ENCODE measurements around the gene GTF3C4.

GTF3C4 gene

GRCh38 chr9:132638240-132638639, 32.0 kb upstream of the GTF3C4 start:
- peaks cover 72% of the 10 kb centered on the region for H3K36me3 Mint-ChIP-seq (ENCODE audit: low read depth)
- no peaks in the 10 kb centered on the region for H3K4me1 Mint-ChIP-seq (ENCODE audit: low read depth)
- intact Hi-C loops (cut with micrococcal nuclease) = no loop called here
- no peaks in the 10 kb centered on the region for H3K9me3 Mint-ChIP-seq
- H3K4me3 Mint-ChIP-seq = no peak overlapping the region
- no peak overlapping the region for H3K27ac Mint-ChIP-seq
- H3K27me3 Mint-ChIP-seq = no peaks in the 10 kb centered on the region

- Mint-ChIP-seq H3K36me3 (ENCODE audit: low read depth) (peaks cover 79% of the 10 kb centered on the region), H3K27ac (no peak overlapping the region), H3K4me3 (no peak overlapping the region), H3K4me1 (ENCODE audit: low read depth) (no peaks in the 10 kb centered on the region), H3K9me3 (no peaks in the 10 kb centered on the region), H3K27me3 (no peaks in the 10 kb centered on the region)
- intact Hi-C loops (cut with micrococcal nuclease) = no loop called here
Observed at GRCh38 chr9:132639322-132639721, 30.9 kb upstream of the GTF3C4 start.

GRCh38 chr9:132641216-132641615, 29.0 kb upstream of the GTF3C4 start:
- H3K4me3 Mint-ChIP-seq = no peak overlapping the region
- H3K9me3 Mint-ChIP-seq = no peaks in the 10 kb centered on the region
- H3K27ac Mint-ChIP-seq = no peak overlapping the region
- no peaks in the 10 kb centered on the region for H3K27me3 Mint-ChIP-seq
- intact Hi-C loops (cut with micrococcal nuclease) = no loop called here
- no peaks in the 10 kb centered on the region for H3K4me1 Mint-ChIP-seq (ENCODE audit: low read depth)
- H3K36me3 Mint-ChIP-seq (ENCODE audit: low read depth) = peaks cover 92% of the 10 kb centered on the region

GRCh38 chr9:132644251-132644650, 26.0 kb upstream of the GTF3C4 start:
- H3K27me3 Mint-ChIP-seq = no peaks in the 10 kb centered on the region
- H3K36me3 Mint-ChIP-seq (ENCODE audit: low read depth) = peaks cover 94% of the 10 kb centered on the region
- no peak overlapping the region for H3K27ac Mint-ChIP-seq
- no peaks in the 10 kb centered on the region for H3K9me3 Mint-ChIP-seq
- intact Hi-C loops (cut with micrococcal nuclease) = no loop called here
- no peaks in the 10 kb centered on the region for H3K4me1 Mint-ChIP-seq (ENCODE audit: low read depth)
- H3K4me3 Mint-ChIP-seq = no peak overlapping the region

GRCh38 chr9:132645306-132645705, 25.0 kb upstream of the GTF3C4 start:
- intact Hi-C loops (cut with micrococcal nuclease) = loop anchor here (5.0 kb wide), 1 partner anchor 138 kb away; no protein-coding TSS in a partner anchor
- peaks cover 91% of the 10 kb centered on the region for H3K36me3 Mint-ChIP-seq (ENCODE audit: low read depth)
- no peaks in the 10 kb centered on the region for H3K9me3 Mint-ChIP-seq
- H3K4me3 Mint-ChIP-seq = no peak overlapping the region
- no peaks in the 10 kb centered on the region for H3K4me1 Mint-ChIP-seq (ENCODE audit: low read depth)
- H3K27ac Mint-ChIP-seq = no peak overlapping the region
- H3K27me3 Mint-ChIP-seq = no peaks in the 10 kb centered on the region

GRCh38 chr9:132645711-132646110, 24.6 kb upstream of the GTF3C4 start:
- intact Hi-C loops (cut with micrococcal nuclease) = loop anchor here (5.0 kb wide), 1 partner anchor 138 kb away; no protein-coding TSS in a partner anchor
- Mint-ChIP-seq H3K4me3 (no peak overlapping the region), H3K9me3 (no peaks in the 10 kb centered on the region), H3K36me3 (ENCODE audit: low read depth) (peaks cover 91% of the 10 kb centered on the region), H3K4me1 (ENCODE audit: low read depth) (no peaks in the 10 kb centered on the region), H3K27ac (no peak overlapping the region), H3K27me3 (no peaks in the 10 kb centered on the region)

GRCh38 chr9:132646726-132647125, 23.5 kb upstream of the GTF3C4 start:
- intact Hi-C loops (cut with micrococcal nuclease) = loop anchor here (5.0 kb wide), 1 partner anchor 139 kb away; no protein-coding TSS in a partner anchor
- Mint-ChIP-seq H3K27me3 (no peaks in the 10 kb centered on the region), H3K4me3 (no peak overlapping the region), H3K27ac (no peak overlapping the region), H3K9me3 (no peaks in the 10 kb centered on the region), H3K4me1 (ENCODE audit: low read depth) (no peaks in the 10 kb centered on the region), H3K36me3 (ENCODE audit: low read depth) (peaks cover 82% of the 10 kb centered on the region)

- H3K4me1 Mint-ChIP-seq (ENCODE audit: low read depth) = no peaks in the 10 kb centered on the region
- no peaks in the 10 kb centered on the region for H3K27me3 Mint-ChIP-seq
- no peak overlapping the region for H3K4me3 Mint-ChIP-seq
- no peak overlapping the region for H3K27ac Mint-ChIP-seq
- peaks cover 80% of the 10 kb centered on the region for H3K36me3 Mint-ChIP-seq (ENCODE audit: low read depth)
- H3K9me3 Mint-ChIP-seq = no peaks in the 10 kb centered on the region
- intact Hi-C loops (cut with micrococcal nuclease) = loop anchor here (5.0 kb wide), 1 partner anchor 140 kb away; no protein-coding TSS in a partner anchor
Observed at GRCh38 chr9:132647355-132647754, 22.9 kb upstream of the GTF3C4 start.

GRCh38 chr9:132647806-132648205, 22.5 kb upstream of the GTF3C4 start:
- H3K36me3 Mint-ChIP-seq (ENCODE audit: low read depth) = peaks cover 80% of the 10 kb centered on the region
- H3K9me3 Mint-ChIP-seq = no peaks in the 10 kb centered on the region
- H3K4me1 Mint-ChIP-seq (ENCODE audit: low read depth) = no peaks in the 10 kb centered on the region
- H3K27me3 Mint-ChIP-seq = no peaks in the 10 kb centered on the region
- intact Hi-C loops (cut with micrococcal nuclease) = loop anchor here (5.0 kb wide), 1 partner anchor 141 kb away; no protein-coding TSS in a partner anchor
- no peak overlapping the region for H3K27ac Mint-ChIP-seq
- H3K4me3 Mint-ChIP-seq = no peak overlapping the region

- Mint-ChIP-seq H3K4me1 (ENCODE audit: low read depth) (no peaks in the 10 kb centered on the region), H3K4me3 (no peak overlapping the region), H3K27me3 (no peaks in the 10 kb centered on the region), H3K36me3 (ENCODE audit: low read depth) (peaks cover 75% of the 10 kb centered on the region), H3K27ac (no peak overlapping the region), H3K9me3 (no peaks in the 10 kb centered on the region)
- intact Hi-C loops (cut with micrococcal nuclease) = loop anchor here (5.0 kb wide), 1 partner anchor 141 kb away; no protein-coding TSS in a partner anchor
Observed at GRCh38 chr9:132648283-132648682, 22.0 kb upstream of the GTF3C4 start.

- Mint-ChIP-seq H3K27me3 (no peaks in the 10 kb centered on the region), H3K4me1 (ENCODE audit: low read depth) (no peaks in the 10 kb centered on the region), H3K9me3 (no peaks in the 10 kb centered on the region), H3K27ac (no peak overlapping the region), H3K36me3 (ENCODE audit: low read depth) (peaks cover 71% of the 10 kb centered on the region), H3K4me3 (no peak overlapping the region)
- intact Hi-C loops (cut with micrococcal nuclease) = loop anchor here (5.0 kb wide), 1 partner anchor 141 kb away; no protein-coding TSS in a partner anchor
Observed at GRCh38 chr9:132648685-132649084, 21.6 kb upstream of the GTF3C4 start.

- peaks cover 68% of the 10 kb centered on the region for H3K36me3 Mint-ChIP-seq (ENCODE audit: low read depth)
- intact Hi-C loops (cut with micrococcal nuclease) = loop anchor here (10.0 kb wide), 1 partner anchor 154 kb away; no protein-coding TSS in a partner anchor
- no peaks in the 10 kb centered on the region for H3K27me3 Mint-ChIP-seq
- no peak overlapping the region for H3K4me3 Mint-ChIP-seq
- H3K27ac Mint-ChIP-seq = no peak overlapping the region
- no peaks in the 10 kb centered on the region for H3K9me3 Mint-ChIP-seq
- H3K4me1 Mint-ChIP-seq (ENCODE audit: low read depth) = no peaks in the 10 kb centered on the region
Observed at GRCh38 chr9:132651259-132651658, 19.0 kb upstream of the GTF3C4 start.

GRCh38 chr9:132656299-132656698, 14.0 kb upstream of the GTF3C4 start:
- no peak overlapping the region for H3K4me3 Mint-ChIP-seq
- H3K36me3 Mint-ChIP-seq (ENCODE audit: low read depth) = peaks cover 40% of the 10 kb centered on the region
- H3K27me3 Mint-ChIP-seq = no peaks in the 10 kb centered on the region
- no peak overlapping the region for H3K27ac Mint-ChIP-seq
- intact Hi-C loops (cut with micrococcal nuclease) = loop anchor here (10.0 kb wide), 1 partner anchor 149 kb away; no protein-coding TSS in a partner anchor
- no peaks in the 10 kb centered on the region for H3K9me3 Mint-ChIP-seq
- H3K4me1 Mint-ChIP-seq (ENCODE audit: low read depth) = peaks cover 14% of the 10 kb centered on the region

- Mint-ChIP-seq H3K9me3 (no peaks in the 10 kb centered on the region), H3K4me1 (ENCODE audit: low read depth) (peaks cover 14% of the 10 kb centered on the region), H3K27me3 (no peaks in the 10 kb centered on the region), H3K36me3 (ENCODE audit: low read depth) (peaks cover 5% of the 10 kb centered on the region), H3K27ac (no peak overlapping the region), H3K4me3 (no peak overlapping the region)
- intact Hi-C loops (cut with micrococcal nuclease) = no loop called here
Observed at GRCh38 chr9:132662152-132662945, 7.9 kb upstream of the GTF3C4 start.

Data from dendritic cell treated with granulocyte-macrophage colony-stimulating factor and Interleukin-4, amounts not matched to agents 40 ng/mL and 50 ng/mL, for 4 days (primary cell).